ENCODE measurements around the gene FBXO10.

FBXO10 gene

DNA sequence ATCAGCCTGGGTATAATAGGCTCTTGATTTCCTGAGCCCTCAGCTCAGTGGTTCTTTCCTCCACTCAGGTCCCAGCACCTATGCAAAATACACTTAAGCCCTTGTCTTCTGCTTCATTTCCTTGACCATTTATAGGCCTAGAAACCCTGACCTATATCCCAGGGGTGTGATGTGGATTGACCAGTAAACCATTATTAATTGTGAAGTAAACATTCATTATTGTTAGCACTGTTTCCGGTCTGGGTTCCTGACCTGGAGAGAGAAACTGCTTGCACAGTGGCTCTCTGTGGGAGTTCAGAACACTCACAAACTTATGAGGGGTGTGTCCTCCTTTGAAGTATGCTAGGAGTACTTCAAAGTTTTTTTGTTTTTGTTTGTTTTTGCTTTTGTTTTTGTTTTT, 35.8 kb upstream of the FBXO10 start:
- DNase-seq (ENCODE audit: low read depth in 1 of 2, low spot score in 1 of 2): no peak
- Histone ChIP-seq H3K27ac (replicated peaks) (no peak overlapping the region), H3K27me3 (ENCODE audit: insufficient read depth, poor library complexity, severe bottlenecking) (peaks cover 6% of the 10 kb centered on the region), H3K4me3 (replicated peaks; ENCODE audit: insufficient read depth, low read length) (no peak overlapping the region)
- TF ChIP-seq POLR2AphosphoS5 (IDR thresholded peaks at IDR 0.05; ENCODE audit: low read depth) (no peak), GABPA (IDR thresholded peaks at IDR 0.05; ENCODE audit: low read depth) (no peak), SPI1 (IDR thresholded peaks at IDR 0.05; ENCODE audit: borderline replicate concordance, low read depth) (no peak)
- TF ChIP-seq, protein P1, sequence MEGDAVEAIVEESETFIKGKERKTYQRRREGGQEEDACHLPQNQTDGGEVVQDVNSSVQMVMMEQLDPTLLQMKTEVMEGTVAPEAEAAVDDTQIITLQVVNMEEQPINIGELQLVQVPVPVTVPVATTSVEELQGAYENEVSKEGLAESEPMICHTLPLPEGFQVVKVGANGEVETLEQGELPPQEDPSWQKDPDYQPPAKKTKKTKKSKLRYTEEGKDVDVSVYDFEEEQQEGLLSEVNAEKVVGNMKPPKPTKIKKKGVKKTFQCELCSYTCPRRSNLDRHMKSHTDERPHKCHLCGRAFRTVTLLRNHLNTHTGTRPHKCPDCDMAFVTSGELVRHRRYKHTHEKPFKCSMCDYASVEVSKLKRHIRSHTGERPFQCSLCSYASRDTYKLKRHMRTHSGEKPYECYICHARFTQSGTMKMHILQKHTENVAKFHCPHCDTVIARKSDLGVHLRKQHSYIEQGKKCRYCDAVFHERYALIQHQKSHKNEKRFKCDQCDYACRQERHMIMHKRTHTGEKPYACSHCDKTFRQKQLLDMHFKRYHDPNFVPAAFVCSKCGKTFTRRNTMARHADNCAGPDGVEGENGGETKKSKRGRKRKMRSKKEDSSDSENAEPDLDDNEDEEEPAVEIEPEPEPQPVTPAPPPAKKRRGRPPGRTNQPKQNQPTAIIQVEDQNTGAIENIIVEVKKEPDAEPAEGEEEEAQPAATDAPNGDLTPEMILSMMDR (IDR thresholded peaks at IDR 0.05; ENCODE audit: insufficient read depth, low read length): no peak
- TF ChIP-seq, protein P2, sequence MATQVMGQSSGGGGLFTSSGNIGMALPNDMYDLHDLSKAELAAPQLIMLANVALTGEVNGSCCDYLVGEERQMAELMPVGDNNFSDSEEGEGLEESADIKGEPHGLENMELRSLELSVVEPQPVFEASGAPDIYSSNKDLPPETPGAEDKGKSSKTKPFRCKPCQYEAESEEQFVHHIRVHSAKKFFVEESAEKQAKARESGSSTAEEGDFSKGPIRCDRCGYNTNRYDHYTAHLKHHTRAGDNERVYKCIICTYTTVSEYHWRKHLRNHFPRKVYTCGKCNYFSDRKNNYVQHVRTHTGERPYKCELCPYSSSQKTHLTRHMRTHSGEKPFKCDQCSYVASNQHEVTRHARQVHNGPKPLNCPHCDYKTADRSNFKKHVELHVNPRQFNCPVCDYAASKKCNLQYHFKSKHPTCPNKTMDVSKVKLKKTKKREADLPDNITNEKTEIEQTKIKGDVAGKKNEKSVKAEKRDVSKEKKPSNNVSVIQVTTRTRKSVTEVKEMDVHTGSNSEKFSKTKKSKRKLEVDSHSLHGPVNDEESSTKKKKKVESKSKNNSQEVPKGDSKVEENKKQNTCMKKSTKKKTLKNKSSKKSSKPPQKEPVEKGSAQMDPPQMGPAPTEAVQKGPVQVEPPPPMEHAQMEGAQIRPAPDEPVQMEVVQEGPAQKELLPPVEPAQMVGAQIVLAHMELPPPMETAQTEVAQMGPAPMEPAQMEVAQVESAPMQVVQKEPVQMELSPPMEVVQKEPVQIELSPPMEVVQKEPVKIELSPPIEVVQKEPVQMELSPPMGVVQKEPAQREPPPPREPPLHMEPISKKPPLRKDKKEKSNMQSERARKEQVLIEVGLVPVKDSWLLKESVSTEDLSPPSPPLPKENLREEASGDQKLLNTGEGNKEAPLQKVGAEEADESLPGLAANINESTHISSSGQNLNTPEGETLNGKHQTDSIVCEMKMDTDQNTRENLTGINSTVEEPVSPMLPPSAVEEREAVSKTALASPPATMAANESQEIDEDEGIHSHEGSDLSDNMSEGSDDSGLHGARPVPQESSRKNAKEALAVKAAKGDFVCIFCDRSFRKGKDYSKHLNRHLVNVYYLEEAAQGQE (IDR thresholded peaks at IDR 0.05; ENCODE audit: insufficient replicate concordance, low read depth): no peak

DNA sequence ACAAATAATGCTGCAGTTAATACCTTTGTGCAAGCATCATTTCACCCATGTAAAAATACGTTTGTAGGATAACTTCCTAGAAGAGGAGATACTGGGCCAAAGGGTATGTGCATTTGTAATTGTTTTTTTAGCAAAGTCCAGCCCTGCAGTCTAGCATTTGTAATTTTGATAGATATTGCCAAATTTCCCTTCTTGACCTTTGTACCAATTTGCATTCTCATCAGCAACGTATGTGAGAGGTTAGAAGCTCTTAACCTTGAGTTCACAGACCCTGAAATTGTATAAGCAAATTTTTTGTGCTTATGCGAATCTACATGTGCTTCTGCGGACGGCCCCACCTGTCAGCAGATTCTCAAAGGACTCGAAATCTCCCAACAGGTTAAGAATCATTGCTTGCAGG, 34.8 kb upstream of the FBXO10 start:
- H3K27ac ChIP-seq (replicated peaks): no peak overlapping the region
- H3K4me3 ChIP-seq (replicated peaks; ENCODE audit: insufficient read depth, low read length): no peak overlapping the region
- no peak for DNase-seq (ENCODE audit: low read depth in 1 of 2, low spot score in 1 of 2)
- no peak for TF ChIP-seq SPI1 (IDR thresholded peaks at IDR 0.05; ENCODE audit: borderline replicate concordance, low read depth)
- TF ChIP-seq, protein P1 (IDR thresholded peaks at IDR 0.05; ENCODE audit: insufficient read depth, low read length): no peak
- TF ChIP-seq, protein P2 (IDR thresholded peaks at IDR 0.05; ENCODE audit: insufficient replicate concordance, low read depth): no peak
- no peak for TF ChIP-seq GABPA (IDR thresholded peaks at IDR 0.05; ENCODE audit: low read depth)
- TF ChIP-seq POLR2AphosphoS5 (IDR thresholded peaks at IDR 0.05; ENCODE audit: low read depth): no peak
- peaks cover 4% of the 10 kb centered on the region for H3K27me3 ChIP-seq (ENCODE audit: insufficient read depth, poor library complexity, severe bottlenecking)

DNA sequence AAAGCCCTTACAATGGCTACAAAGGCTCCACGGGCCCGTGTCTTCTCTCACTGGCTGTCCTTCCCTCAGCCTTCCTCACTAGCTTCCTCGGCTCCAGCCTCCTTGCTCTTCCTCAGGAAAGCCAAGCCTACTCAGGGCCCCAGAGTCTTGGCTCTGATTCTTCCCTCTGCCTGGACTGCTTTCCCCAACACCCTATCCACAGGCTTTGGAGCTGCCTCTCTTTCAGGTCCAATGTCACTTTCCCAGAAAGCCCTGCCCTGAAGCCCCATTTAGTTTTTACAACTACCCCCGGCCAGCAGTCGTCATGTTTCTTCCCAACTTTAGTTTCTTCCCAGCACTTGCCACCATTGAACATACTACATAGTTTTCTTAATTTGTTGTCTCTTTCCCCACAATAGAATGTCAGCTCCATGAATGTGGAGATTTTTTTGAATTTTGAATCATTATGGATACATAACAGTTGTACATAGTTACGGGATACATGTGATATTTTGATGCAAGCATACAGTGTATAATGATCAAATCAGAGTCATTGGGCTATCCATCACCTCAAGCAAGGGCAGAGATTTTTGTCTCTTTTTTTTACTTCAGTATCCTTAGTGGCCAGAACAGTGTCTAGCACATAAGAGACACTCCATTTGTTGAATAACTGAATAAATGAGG, 33.7 kb upstream of the FBXO10 start:
- Histone ChIP-seq H3K27me3 (ENCODE audit: insufficient read depth, poor library complexity, severe bottlenecking) (peaks cover 4% of the 10 kb centered on the region), H3K4me3 (replicated peaks; ENCODE audit: insufficient read depth, low read length) (no peak overlapping the region), H3K27ac (replicated peaks) (no peak overlapping the region)
- DNase-seq (ENCODE audit: low read depth in 1 of 2, low spot score in 1 of 2): no peak
- TF ChIP-seq SPI1 (IDR thresholded peaks at IDR 0.05; ENCODE audit: borderline replicate concordance, low read depth) (no peak), GABPA (IDR thresholded peaks at IDR 0.05; ENCODE audit: low read depth) (no peak), POLR2AphosphoS5 (IDR thresholded peaks at IDR 0.05; ENCODE audit: low read depth) (no peak)
- TF ChIP-seq, protein P1 (IDR thresholded peaks at IDR 0.05; ENCODE audit: insufficient read depth, low read length): no peak
- TF ChIP-seq, protein P2 (IDR thresholded peaks at IDR 0.05; ENCODE audit: insufficient replicate concordance, low read depth): no peak
